ENCODE data around the gene SCGB1C2.

- TF ChIP-seq CTCF (conservative IDR thresholded peaks at IDR 0.05) (no peak), ZFX (IDR thresholded peaks at IDR 0.05) (no peak)
These were observed 20.5 kb downstream of the SCGB1C2 start for GRCh38 chr17:157901-158300.
